ENCODE measurements around the gene CSE1L. TPM values are rescaled to one million over a fixed set of nuclear protein-coding genes. Genes with fewer than 3 reads are reported as not detected.
"Not testable (repeated sequence)": the region's sequence is repeated elsewhere in the genome, so short reads cannot be mapped to it uniquely, and the experiment has no call there.

CSE1L gene
- total RNA-seq, 1 experiment from 2014 or later, result 226 TPM

DNA sequence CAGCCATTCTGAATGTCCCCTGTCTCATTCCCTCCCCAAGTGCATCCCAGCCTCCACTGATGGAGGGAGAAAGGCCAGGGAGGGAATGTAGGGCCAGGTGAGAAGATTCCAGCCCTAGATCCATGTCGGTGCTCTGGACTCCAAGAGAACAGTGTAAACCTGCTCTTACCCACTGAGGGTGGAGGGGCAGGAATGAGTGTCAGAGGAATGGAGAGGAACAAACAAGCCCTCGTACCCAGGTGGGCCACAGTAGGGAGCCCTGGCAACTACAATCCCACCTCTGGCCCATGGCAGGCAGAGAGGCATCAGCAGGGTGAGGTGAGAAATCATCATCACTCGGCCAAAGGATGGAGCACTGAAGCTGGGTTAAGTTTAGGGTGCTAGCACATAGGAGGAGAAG lies 87.5 kb downstream of the CSE1L start:
- H3K36me3 Mint-ChIP-seq (ENCODE audit: insufficient read depth, unreplicated experiment), result peaks cover 59% of the 10 kb centered on the region

DNA sequence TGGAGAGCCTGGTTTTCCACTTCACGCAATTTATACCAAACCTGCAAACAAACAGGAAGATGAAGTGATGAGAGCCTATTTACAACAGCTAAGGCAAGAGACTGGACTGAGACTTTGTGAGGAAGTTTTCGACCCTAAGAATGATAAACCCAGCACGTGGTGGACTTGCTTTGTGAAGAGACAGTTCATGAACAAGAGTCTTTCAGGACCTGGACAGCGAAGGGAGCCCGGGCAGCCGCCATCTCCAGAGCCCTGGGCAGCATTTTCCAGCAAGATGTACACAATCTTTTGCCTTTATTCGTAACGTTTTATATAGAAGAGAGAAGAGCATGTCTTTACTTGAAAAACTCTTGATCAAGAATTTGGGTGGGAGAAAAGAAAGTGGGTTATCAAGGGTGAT lies 88.7 kb downstream of the CSE1L start:
- CTCF ChIA-PET, result interaction anchor here (0.5 to 2.7 kb wide), 6 partner anchors 12 to 1009 kb away, joined by 3 to 36 read pairs (median 4); no protein-coding TSS in a partner anchor
- H3K9me3 Mint-ChIP-seq (ENCODE audit: low read depth, unreplicated experiment); BruUV-seq (replicated peaks); DNase-seq; H3K27me3 Mint-ChIP-seq (ENCODE audit: unreplicated experiment); H3K4me1 Mint-ChIP-seq (ENCODE audit: low read depth, unreplicated experiment); H3K27ac Mint-ChIP-seq (ENCODE audit: unreplicated experiment); intact Hi-C loops (cut with micrococcal nuclease; ENCODE audit: unreplicated experiment); H3K4me3 Mint-ChIP-seq (ENCODE audit: low read depth, unreplicated experiment): not testable (repeated sequence)
- peaks cover 63% of the 10 kb centered on the region for H3K36me3 Mint-ChIP-seq (ENCODE audit: insufficient read depth, unreplicated experiment)

More for the DNA sequence above, 87.5 kb downstream of the CSE1L start:
- CTCF ChIA-PET, result interaction anchor here (0.6 to 2.7 kb wide), 6 partner anchors 9 to 175 kb away, joined by 3 to 36 read pairs (median 6); partner anchors contain the start of gene DDX27
- Mint-ChIP-seq H3K4me3 (ENCODE audit: low read depth, unreplicated experiment) (no peak overlapping the region), H3K4me1 (ENCODE audit: low read depth, unreplicated experiment) (no peaks in the 10 kb centered on the region), H3K27me3 (ENCODE audit: unreplicated experiment) (no peaks in the 10 kb centered on the region), H3K27ac (ENCODE audit: unreplicated experiment) (no peak overlapping the region), H3K9me3 (ENCODE audit: low read depth, unreplicated experiment) (no peaks in the 10 kb centered on the region)
- TF ChIP-seq, protein P1, sequence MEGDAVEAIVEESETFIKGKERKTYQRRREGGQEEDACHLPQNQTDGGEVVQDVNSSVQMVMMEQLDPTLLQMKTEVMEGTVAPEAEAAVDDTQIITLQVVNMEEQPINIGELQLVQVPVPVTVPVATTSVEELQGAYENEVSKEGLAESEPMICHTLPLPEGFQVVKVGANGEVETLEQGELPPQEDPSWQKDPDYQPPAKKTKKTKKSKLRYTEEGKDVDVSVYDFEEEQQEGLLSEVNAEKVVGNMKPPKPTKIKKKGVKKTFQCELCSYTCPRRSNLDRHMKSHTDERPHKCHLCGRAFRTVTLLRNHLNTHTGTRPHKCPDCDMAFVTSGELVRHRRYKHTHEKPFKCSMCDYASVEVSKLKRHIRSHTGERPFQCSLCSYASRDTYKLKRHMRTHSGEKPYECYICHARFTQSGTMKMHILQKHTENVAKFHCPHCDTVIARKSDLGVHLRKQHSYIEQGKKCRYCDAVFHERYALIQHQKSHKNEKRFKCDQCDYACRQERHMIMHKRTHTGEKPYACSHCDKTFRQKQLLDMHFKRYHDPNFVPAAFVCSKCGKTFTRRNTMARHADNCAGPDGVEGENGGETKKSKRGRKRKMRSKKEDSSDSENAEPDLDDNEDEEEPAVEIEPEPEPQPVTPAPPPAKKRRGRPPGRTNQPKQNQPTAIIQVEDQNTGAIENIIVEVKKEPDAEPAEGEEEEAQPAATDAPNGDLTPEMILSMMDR (IDR thresholded peaks at IDR 0.05; ENCODE audit: unreplicated experiment), result no peak
- DNase-seq, result no peak
- intact Hi-C loops (cut with micrococcal nuclease; ENCODE audit: unreplicated experiment), result loop anchor here (1.0 to 2.0 kb wide), 2 partner anchors 53 to 84 kb away; no protein-coding TSS in a partner anchor
- no TSS peak for BruUV-seq (replicated peaks)

DNA sequence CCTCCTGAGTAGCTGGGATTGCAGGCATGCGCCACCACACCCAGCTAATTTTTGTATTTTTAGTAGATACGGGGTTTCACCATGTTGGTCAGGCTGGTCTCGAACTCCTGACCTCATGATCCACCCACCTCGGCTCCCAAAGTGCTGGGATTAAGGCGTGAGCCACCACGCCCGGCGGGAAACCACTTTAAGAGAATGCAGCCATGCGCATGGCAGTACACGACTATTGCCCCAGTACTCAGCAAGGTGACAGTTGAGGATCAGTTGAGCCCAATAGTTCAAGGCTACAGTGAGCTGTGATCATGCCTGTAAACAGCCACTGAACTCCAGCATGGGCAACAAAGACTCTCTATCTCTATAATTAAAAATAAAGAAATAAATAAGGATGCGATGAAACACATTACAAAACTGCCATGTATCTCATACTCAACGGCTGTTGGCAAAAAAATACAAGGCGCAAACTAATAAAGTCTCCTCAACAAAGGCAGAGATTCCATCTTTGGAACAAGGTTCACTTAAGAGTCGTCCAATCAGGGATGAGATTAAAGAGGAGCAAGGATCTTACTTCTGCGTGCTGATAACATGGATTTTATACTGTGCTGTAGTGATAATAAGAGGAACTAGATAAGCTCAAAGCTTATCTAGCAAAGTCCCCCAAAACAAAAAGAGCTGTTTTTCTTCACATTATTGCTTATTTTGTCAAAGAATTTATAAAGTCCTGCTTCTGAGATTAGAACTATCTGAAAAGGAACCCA lies 90.9 kb downstream of the CSE1L start:
- no TSS peak for BruUV-seq (replicated peaks)
- Mint-ChIP-seq H3K4me1 (ENCODE audit: low read depth, unreplicated experiment) (no peaks in the 10 kb centered on the region), H3K9me3 (ENCODE audit: low read depth, unreplicated experiment) (no peaks in the 10 kb centered on the region), H3K27ac (ENCODE audit: unreplicated experiment) (no peak overlapping the region), H3K4me3 (ENCODE audit: low read depth, unreplicated experiment) (no peak overlapping the region), H3K36me3 (ENCODE audit: insufficient read depth, unreplicated experiment) (peaks cover 48% of the 10 kb centered on the region), H3K27me3 (ENCODE audit: unreplicated experiment) (no peaks in the 10 kb centered on the region)
- TF ChIP-seq, protein P1 (IDR thresholded peaks at IDR 0.05; ENCODE audit: unreplicated experiment), result no peak
- intact Hi-C loops (cut with micrococcal nuclease; ENCODE audit: unreplicated experiment), result no loop called here
- CTCF ChIA-PET, result interaction anchor here (0.6 to 1.1 kb wide), 3 partner anchors 80 to 122 kb away, joined by 3 to 5 read pairs (median 3); no protein-coding TSS in a partner anchor
- DNase-seq, result no peak

DNA sequence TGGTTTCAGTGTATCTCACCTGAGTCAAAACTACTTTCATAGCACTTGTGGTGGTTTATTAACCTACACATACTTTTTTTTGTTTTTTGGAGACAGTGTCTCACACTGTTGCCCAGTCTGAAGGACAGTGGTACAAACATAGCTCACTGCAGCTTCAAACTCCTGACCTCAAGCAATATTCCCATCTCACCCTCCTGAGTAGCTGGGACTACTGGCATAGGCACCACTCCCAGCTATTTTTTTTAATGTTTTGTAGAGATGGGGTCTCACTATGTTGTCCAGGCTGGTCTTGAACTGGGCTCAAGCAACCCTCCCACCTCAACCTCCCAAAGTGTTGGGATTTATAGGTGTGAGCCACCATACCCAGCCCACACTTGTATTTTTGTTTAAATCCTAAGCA lies 92.3 kb downstream of the CSE1L start:
- no peaks in the 10 kb centered on the region for H3K27me3 Mint-ChIP-seq (ENCODE audit: unreplicated experiment)
- no TSS peak for BruUV-seq (replicated peaks)
- TF ChIP-seq, protein P1 (IDR thresholded peaks at IDR 0.05; ENCODE audit: unreplicated experiment), result no peak
- CTCF ChIA-PET, result interaction anchor here (0.9 to 1.1 kb wide), 2 partner anchors 79 to 108 kb away, joined by 3 to 4 read pairs; no protein-coding TSS in a partner anchor
- no peaks in the 10 kb centered on the region for H3K4me1 Mint-ChIP-seq (ENCODE audit: low read depth, unreplicated experiment)
- H3K36me3 Mint-ChIP-seq (ENCODE audit: insufficient read depth, unreplicated experiment), result peaks cover 43% of the 10 kb centered on the region
- H3K9me3 Mint-ChIP-seq (ENCODE audit: low read depth, unreplicated experiment), result no peaks in the 10 kb centered on the region
- no peak overlapping the region for H3K27ac Mint-ChIP-seq (ENCODE audit: unreplicated experiment)
- no peak overlapping the region for H3K4me3 Mint-ChIP-seq (ENCODE audit: low read depth, unreplicated experiment)
- no peak for DNase-seq
- intact Hi-C loops (cut with micrococcal nuclease; ENCODE audit: unreplicated experiment), result no loop called here

DNA sequence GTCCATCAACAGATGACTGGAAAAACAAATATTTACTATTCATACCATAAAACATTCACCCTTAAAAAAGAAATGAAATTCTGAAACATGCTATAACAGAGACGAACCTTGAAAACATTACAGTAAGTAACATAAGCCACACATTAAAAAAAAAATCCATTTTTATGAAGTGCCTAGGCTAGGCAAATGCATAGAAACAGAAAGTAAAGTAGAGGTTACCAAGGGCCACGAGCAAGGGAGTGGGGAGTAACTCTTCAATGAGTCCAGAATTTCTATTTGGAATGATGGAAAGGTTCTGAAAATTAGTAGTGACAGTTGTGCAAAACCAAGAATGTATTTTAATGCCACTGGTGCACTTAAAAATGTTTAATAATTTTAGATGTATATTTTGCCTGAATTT lies 94.3 kb downstream of the CSE1L start:
- TF ChIP-seq, protein P1 (IDR thresholded peaks at IDR 0.05; ENCODE audit: unreplicated experiment), result no peak
- Mint-ChIP-seq H3K9me3 (ENCODE audit: low read depth, unreplicated experiment) (no peaks in the 10 kb centered on the region), H3K27ac (ENCODE audit: unreplicated experiment) (no peak overlapping the region), H3K4me3 (ENCODE audit: low read depth, unreplicated experiment) (no peak overlapping the region), H3K36me3 (ENCODE audit: insufficient read depth, unreplicated experiment) (peaks cover 40% of the 10 kb centered on the region), H3K27me3 (ENCODE audit: unreplicated experiment) (no peaks in the 10 kb centered on the region), H3K4me1 (ENCODE audit: low read depth, unreplicated experiment) (no peaks in the 10 kb centered on the region)
- CTCF ChIA-PET, result no interaction called here
- intact Hi-C loops (cut with micrococcal nuclease; ENCODE audit: unreplicated experiment), result no loop called here
- BruUV-seq (replicated peaks), result no TSS peak
- DNase-seq, result no peak

Measured in Calu3 (cell line).